Measurements from ENCODE around the gene PTK6.
A peak's percentile ranks its signal among the peaks of the same experiment; 100 is the strongest.

The PTK6 gene

DNA sequence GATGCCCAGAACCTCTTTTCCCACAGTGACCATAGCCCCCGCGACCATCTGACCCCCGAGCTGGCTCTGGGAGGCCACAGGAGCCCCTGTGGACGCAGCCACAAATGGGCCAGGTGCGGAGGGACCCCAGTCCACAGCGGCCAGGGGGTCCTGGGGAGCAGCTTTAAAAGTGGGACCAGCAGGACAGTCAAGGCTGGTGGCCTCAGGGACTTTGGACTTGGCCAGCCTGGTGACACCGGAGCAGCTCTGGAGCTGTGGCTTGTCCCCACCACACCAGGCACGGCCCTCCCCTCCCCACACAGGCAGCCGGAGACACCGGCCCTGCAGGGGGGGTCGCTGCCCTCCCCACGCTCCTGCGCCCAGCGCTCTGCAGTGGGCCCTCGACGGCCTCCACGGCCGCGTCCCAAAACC is 20.3 kb upstream of the PTK6 start:
- no peak for DNase-seq (ENCODE audit: low read depth)

DNA sequence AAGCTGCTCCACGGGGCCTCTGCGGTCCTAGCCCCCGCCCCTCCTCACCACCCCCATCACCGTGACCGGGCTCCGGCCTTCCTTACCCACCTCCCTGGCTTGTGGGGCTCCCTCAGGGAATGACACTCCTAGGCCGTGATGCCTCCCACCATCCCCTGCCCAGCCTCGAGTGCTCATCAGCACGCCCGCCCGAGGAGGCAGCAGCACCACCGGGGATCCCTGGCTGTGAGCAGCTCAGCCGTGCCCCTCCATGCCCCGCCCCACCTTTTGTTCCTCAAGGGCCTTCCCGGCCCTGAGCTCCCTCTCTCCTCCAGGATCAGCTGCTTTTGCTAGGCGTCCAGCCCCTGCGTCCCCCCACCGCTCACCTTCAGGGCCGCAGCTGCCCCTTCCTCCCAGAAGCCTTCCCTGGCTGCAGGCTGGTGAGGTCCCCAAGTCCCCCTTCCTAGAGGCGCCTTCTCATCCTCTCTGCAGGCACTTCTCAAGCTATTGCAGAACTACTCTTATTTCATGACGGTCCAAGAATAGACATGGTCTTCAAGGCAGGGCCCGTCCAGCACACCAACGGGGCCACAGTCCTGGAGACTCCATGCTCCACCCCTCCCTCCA is 19.8 kb upstream of the PTK6 start:
- DNase-seq (ENCODE audit: low read depth): no peak

DNA sequence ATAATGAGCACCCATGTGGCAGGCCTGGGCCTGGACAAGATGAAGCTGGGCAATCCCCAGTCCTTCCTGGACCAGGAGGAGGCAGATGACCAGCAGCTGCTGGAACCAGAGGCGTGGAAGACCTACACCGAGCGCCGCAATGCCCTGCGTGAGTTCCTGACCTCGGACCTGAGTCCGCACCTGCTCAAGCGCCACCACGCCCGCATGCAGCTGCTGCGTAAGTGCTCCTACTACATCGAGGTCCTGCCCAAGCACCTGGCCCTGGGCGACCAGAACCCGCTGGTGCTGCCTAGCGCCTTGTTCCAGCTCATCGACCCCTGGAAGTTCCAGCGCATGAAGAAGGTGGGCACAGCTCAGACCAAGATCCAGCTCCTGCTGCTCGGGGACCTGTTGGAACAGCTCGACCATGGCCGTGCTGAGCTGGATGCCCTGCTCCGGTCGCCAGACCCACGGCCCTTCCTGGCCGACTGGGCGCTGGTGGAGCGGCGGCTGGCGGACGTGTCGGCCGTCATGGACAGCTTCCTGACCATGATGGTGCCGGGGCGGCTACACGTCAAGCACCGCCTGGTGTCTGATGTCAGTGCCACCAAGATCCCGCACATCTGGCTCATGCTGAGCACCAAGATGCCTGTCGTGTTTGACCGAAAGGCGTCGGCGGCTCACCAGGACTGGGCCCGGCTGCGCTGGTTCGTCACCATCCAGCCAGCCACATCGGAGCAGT is 18.6 kb upstream of the PTK6 start:
- DNase-seq (ENCODE audit: low read depth): no peak

DNA sequence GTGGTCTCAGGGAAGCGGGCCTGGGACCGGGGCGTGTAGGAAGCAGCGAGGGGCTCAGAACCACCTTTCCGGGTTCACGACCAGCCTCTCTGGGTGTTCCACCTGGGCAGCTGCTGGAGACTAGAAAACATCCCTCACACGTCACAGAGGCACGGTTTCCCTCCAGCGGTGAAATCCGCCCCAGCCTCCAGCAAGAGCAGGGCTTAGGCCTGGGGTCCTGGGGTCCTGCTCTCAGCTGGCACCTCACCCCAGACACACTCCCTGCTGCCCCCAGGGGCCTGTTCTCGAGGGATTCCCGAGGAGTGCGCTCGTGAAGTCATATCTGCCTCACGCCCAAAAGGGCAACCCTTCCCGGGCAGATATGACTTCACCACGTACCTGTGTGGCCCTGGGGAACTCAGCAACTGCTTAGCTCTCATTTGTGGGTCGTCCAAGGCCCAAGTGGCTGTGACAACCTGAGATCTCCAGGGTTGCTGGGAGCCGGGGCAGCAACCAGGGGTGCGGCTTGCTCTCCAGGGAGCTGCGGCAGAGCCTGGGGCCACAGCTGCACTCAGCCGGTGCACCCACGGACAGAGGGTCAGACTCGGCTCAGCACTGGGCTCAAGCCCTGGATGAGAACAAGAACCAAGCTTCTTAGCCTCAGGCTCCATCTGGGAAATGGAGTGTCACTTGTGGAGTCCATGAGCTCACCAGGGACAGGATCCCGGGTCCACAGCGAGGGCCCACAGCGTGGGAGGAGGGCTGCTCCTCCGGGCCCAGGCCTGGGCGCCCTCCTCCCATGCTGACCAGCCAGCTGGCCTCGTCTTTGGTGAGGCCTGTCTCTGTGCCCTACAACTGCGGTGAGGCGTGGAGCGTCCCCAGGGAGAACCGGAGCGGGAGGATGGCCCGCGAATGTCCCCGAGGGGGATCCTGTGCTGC is 17.4 kb upstream of the PTK6 start:
- DNase-seq (ENCODE audit: low read depth): no peak

DNA sequence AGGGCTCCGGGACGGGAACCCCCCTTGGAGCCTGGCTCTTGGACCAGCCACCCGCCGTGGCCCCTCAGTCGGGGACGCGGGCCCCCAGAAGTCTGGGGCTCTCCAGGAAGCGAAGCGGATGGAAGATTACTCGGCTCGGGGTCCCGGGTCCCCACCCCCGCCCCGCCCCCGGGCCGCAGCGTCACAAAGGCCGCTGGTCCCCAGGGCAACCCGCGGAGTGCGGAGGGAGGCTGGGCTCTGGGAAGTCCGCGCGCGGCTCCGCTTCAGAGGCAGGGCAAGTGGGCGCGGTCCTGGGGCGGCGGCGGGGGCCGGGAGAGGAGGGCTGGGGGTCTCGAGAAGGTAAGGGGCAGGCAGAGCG is 16.7 kb upstream of the PTK6 start, which contains the start of gene FNDC11:
TSS of gene FNDC11 (plus strand) at position 227 of the 358 bp plus-strand sequence. CDS start 1,505 bp downstream, outside the sequence.
- no peak for DNase-seq (ENCODE audit: low read depth)

DNA sequence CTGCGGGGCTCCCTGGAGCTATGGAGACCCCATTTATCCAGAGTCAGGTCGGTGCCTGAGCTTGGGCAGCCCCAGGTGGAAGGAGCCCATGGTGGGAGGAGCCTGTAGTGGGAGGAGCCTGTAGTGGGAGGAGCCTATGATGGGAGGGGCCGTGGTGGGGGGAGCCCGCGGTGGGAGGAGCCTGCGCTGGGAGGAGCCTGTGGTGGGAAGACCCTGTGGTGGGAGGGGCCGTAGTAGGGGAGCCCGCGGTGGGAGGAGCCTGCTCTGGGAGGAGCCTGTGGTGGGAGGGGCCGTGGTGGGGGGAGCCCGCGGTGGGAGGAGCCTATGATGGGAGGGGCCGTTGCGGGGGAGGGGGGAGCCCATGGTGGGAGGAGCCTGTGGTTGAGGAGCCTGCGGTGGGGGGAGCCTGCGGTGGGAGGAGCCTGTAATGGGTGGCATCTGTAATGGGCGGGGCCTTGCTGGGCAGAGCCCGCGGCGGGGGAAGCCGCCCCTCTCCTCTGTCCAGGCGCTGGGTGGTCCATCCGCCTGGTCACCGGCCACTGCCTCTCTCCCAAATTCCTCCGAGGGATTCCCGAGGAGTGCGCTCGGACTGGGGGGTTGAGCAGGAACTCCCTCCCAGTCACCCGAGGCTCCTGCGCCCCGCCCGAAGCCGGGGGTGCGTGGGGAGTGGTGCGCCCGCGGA is 16.2 kb upstream of the PTK6 start:
- DNase-seq (ENCODE audit: low read depth): peak; percentile 81

DNA sequence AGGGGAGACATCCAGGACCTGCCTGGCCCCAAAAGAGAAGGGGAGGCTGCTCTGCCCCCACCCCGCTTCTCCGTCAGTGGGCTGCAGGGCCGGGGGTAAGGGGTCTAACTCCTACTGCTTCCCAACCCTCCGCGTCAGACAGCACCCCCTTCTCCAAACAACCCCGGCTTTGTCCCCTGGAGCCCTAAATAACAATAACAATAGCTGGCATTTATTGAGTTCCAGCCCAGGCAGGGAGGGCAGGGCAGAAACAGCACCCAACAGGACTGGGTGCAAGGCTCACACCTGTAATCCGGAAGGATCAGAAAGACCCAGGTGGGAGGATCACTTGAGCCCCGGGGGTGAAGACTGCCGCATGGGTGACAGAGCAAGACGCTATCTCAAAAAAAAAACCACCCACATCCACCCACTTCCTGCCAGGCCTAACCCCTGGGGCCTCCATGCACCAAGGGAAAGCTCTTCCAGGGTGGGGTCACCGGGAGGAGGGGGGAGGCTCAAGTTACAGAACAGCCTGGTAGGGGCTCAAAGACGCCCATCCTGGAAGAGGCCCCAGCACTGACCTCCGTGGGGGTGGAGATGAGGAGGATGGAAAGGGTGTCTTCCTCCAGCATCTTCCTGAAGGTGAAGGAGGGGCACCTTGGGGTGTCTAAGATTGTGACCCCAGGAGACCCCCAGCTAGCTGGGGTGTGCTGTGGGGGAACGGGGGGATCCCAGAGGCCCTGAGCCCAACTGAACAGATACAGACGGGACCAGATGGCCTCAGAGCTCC is 15.5 kb upstream of the PTK6 start:
- no peak for DNase-seq (ENCODE audit: low read depth)

DNA sequence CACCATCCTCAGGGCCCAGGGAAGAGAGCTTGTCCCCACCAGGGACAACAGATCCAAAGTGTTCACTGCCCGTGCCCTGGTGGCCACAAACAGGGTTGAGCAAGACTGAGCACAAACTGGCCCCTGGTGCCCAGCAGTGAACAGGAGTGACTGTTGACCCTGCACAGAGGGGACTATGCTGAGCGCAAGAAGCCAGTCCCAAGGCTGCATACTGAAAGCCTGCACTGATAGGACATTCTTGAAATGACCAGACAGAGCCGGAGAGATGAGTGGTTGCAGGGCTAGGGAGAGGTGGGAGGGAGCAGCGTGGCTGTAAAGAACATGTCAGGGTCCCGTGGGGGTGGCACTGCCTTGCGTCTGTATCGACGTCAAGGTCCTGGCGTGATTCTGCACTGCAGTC is 13.9 kb upstream of the PTK6 start:
- no peak for DNase-seq (ENCODE audit: low read depth)

DNA sequence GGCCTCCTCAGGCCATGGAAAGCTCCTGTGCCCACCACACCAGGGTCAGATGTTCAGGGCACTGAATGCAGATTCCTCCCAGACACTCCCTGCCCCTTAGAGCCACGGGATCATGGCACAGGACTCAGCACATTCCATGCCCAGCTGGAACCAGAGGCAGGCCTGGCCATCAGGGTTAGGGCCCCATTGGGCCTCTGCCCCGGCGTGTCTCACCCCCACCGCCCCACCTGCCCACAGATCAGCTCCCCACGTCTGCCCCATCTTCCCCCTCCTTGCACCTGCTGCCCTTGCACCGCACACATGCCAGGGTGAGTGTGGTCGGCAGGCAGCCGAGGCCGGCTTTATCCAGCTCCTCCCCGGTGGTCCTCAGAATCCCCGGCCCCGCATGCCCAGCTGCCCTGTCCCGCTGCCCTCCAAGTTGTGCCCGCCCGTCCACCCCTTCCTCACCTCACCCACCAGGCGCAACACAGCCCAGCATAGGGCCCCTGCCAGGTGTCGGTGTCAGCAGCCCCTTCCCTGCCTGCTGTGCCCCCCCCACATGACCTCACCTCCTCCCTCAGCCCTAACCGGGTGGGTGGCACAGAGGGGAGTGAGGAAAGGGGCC is 12.6 kb upstream of the PTK6 start:
- DNase-seq (ENCODE audit: low read depth): no peak

DNA sequence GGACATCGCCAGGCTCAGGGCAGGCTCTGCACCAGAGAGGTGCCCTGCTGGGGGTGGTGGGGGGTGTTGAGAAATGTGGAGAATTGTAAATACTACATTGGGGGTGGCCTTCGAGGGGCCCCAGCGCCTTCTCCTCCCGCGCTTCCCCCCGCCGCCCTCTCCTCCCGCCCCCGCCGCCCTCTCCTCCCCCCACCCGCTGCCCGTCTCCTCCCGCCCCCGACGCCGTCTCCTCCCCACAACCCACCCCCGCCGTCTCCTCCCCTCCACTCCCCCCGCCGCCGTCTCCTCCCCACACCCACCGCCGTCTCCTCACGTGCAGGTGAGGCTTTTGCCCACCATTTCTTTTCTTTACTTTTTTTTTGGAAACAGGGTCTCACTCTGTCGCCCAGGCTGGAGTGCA is 11.8 kb upstream of the PTK6 start:
- DNase-seq (ENCODE audit: low read depth): no peak

DNA sequence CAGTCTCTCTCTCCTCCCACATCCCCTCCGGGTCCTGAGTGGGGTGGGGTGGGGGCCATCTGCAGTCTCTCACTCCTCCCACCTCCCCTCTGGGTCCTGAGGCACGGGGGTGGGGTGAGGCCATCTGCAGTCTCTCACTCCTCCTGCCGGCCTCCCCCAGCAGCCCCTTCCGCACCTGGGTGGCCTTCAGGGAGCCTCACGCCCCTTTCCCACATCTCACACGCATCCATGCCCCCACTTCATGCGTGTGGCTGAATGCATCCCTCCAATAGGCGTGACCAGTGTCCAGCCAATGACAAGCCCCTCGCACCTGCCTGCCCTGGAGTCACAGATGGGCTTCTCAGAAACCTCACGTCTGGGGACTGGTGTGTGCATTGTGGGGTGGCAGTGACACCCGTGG is 11.4 kb upstream of the PTK6 start:
- no peak for DNase-seq (ENCODE audit: low read depth)

DNA sequence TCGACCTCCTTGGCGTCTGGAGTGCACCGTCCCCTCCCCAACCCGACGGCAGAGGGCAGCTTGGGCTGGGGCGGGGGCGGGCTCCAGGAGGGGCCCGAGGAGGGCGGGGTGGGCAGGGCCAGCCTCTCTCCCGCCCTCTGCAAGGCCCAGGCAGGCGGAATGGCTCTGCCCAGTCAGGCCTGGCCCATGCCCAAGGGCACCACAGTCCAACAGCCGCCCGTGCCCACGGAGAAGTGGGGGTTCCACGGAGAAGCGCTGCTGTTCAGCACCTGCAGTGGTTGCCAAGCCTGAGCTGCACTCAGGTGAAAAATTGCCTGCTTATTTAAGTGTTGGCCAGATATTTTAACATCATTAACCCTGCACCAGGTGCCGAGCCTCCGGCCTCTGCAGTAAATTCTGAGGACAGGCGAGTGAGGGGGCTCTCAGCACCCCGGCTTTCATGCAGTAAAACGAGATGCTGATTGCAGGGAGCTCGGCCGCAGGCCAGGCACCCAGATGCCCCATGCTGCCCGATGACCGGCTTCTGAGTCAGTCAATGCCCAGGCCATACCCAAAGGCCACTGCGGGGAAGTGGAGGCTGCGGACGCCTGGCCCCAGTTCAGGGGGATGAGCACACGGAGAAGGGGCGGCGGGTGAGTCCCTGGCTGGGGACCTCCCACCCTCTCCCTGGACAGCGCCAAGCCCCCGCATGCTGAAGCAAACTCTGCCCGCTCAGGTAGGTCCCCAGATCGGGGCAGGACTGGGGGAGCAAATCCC is 10.7 kb upstream of the PTK6 start, which contains the start of gene SRMS:
TSS of gene SRMS (minus strand) at position 25 of the 756 bp plus-strand sequence. CDS start 286 bp downstream, outside the sequence.
- no peak for DNase-seq (ENCODE audit: low read depth)

DNA sequence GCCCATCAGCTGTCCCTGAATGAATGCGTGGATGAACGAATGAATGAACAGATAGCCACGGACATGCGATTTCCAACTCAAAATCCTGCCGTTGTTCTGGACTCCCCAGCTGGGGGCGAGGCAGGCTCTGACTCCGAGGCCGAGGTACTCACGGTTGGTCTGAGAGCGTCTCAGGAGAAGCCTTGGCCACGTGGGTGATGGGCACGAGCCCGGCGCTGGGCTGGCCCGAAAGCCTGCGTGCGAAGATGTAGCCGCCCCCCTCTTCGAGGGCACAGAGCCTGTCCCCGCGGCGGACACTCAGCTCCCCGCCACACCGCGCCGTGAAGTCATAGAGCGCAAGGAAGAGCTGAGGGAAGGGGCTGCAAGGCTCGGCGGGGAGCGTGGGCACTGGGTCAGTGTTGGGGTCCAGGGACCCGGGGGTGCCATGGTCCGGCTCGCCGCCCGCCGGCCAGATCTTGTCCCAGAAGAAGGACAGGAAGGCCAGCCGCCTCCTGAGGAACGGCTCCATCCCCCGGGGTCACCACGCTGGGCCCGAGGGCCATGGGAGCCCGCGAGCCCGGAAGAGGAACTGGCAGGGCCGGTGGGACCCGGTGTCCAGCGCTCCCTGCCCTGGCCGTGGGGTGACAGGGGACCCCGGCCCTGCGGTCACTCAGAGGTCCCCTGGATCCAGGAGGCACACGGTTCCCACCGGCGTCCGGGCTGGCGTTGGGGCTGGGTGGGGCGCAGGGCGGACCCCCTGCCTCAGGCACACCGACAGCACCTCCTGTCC is 10.0 kb upstream of the PTK6 start:
- no peak for DNase-seq (ENCODE audit: low read depth)

DNA sequence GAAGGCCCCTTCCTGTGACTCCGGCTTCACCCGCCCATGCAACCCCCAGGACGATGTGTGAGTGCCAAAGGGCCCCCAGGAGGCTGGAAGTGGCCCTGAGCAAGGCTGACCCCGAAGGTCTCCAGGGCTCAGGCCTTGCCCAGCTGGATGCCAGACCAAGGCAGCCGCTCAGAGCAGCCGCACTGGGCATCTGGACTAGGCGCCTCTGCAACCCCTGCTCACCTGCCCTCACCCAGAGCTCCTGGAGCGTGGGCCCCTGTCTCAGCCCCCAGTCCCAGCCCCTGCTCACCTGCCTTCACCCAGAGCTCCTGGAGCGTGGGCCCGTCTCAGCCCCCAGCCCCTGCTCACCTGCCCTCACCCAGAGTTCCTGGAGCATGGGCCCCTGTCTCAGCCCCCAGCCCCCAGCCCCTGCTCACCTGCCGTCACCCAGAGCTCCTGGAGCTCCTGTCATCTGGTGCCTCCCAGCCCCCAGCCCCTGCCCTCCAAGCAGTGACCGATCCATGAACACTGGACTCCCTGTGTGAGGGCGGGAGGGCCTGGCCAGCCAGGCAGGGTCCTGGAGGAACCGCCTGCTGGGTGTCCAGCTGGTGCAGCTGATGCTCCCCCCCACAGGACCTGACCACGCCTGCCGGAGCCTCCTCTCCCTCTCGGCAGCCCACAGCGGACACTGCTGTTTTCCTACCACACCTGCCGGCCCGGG is 9.2 kb upstream of the PTK6 start:
- DNase-seq (ENCODE audit: low read depth): no peak

DNA sequence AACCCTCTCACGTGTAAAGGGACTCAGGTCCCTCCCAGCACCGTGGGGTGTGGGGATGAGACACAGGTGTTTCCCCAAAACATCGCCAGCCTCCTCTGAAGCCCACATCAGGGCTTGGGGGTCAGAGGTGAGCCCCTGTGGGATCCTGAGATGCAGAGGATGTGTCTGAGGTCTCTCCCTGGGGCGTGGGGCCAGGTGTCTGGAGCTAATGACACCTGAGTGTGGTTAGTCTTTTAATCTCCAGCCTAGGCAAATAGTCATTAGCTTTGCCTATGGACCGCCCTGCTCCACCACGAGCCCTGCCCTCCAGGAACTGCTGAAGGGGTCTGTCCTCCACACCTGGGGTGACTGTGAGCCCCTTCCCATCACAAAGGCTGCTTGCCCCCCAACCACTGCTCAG is 8.6 kb upstream of the PTK6 start:
- DNase-seq (ENCODE audit: low read depth): no peak

DNA sequence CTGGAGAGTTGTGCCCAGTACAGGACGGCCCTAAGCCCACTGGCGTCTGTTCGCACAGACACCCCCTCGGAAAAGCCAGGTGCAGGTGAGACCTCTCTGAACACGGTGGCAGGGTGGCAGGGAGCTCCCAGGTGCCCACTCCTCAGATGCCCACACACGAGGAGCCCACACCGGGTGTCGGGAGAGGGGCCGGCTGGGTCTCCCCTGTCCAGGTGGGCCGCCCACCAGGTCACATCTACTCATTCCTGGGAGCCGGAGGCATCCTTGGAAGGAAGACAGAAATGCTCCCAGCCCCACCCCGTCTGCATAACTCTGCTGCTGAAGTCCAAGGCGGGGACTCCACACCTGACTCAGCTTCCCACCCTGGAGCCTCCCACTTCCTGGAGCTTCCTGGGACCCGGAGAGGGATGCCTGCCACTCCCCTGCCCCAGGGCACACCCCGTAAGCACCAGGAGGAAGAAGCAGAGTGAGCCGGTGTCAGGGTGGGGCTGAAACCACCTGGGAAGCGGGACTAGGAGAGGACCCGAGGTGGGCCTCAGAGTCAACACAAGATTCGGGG is 7.9 kb upstream of the PTK6 start:
- DNase-seq (ENCODE audit: low read depth): no peak

DNA sequence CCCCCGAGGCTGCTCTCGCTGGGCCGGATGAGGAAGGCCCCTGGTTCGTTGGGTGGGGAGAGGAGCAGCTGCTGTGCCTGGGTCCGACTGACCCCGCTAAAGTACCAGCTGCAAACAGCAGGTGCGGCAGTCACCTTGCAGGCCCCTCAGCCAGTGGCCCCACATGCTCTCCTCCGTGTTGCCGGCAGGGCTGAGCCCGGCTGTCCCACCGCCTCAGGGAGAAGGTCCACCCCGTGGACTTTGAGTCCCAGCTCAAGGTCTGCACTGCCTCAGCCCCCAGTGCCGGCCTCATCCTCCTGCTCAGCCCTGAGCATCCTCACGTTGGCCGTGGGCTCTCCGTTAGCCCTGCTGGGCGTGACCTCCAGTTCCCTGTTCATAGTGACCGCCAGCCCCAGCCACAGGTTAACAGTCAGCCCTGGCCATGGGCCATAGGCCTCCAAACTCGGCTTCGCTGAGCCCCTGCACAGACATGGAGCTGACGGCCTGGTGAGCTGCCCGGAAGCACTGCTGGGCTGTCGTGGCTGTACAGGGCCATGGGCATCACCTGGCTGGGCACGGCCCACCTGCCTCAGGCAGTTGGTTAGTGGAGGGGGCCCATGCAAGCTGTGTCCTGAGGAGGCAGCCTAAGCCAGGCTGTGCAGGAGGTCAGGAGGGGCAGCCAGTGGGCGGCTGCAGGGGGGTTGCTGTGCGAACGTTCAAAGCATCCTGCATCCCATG is 7.2 kb upstream of the PTK6 start:
- DNase-seq (ENCODE audit: low read depth): no peak

DNA sequence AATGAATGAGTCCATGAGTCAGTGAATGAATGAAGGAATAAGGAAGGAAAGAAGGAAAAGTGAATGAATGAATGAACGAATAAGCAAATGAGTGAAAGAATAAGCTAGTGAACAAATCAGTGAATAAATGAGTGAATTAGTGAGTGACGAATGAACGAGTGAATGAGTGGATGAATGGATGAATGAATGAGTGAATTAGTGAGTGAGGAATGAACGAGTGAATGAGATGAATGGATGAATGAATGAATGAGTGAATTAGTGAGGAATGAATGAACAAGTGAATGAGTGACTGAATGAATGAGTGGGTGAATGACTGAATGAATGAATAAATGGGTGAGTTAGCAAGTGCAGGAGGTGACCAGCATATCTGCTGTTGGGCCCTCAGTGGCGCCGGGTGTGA is 6.6 kb upstream of the PTK6 start:
- DNase-seq (ENCODE audit: low read depth): no peak

Measured in iris pigment epithelial cell (primary cell).